Activated T-helper 1 cell treated with anti-CD3 and anti-CD28 coated beads, Interleukin-2, amount 50 U/mL, for 16 hours (primary cell): ENCODE data around the gene CDCP2.

ENCODE experiments used
- DNase-seq, 2 donors: peaks; one replicate each; pipeline ENCODE4 v3.0.0-alpha.2; 2020; ENCODE audit warnings: low read depth in 1 of 2, low spot score in 1 of 2

The CDCP2 gene

GRCh38 chr1:54137534-54138061, 15.2 kb downstream of the CDCP2 start:
- no peak for DNase-seq

GRCh38 chr1:54136963-54137533, 15.8 kb downstream of the CDCP2 start:
- DNase-seq, result no peak

- no peak for DNase-seq
These were observed 16.4 kb downstream of the CDCP2 start for GRCh38 chr1:54136269-54136896.

GRCh38 chr1:54135436-54136120, 17.2 kb downstream of the CDCP2 start:
- no peak for DNase-seq

GRCh38 chr1:54134295-54134694, 18.5 kb downstream of the CDCP2 start:
- no peak for DNase-seq

- DNase-seq, result no peak
These were observed 20.3 kb downstream of the CDCP2 start for GRCh38 chr1:54132495-54132894.

GRCh38 chr1:54131419-54131818, 21.4 kb downstream of the CDCP2 start:
- DNase-seq, result no peak

- DNase-seq, result no peak
These were observed 22.9 kb downstream of the CDCP2 start for GRCh38 chr1:54129858-54130257.

GRCh38 chr1:54127594-54128300, 25.1 kb downstream of the CDCP2 start:
- no peak for DNase-seq

- DNase-seq, result no peak
These were observed 26.5 kb downstream of the CDCP2 start for GRCh38 chr1:54126271-54126815.

- DNase-seq, result no peak
These were observed 27.3 kb downstream of the CDCP2 start for GRCh38 chr1:54125386-54126070.

GRCh38 chr1:54124906-54125305, 27.9 kb downstream of the CDCP2 start:
- DNase-seq, result no peak

GRCh38 chr1:54124472-54124871, 28.3 kb downstream of the CDCP2 start:
- no peak for DNase-seq

- no peak for DNase-seq
These were observed 29.8 kb downstream of the CDCP2 start for GRCh38 chr1:54122992-54123391.

GRCh38 chr1:54122135-54122751, 30.6 kb downstream of the CDCP2 start:
- no peak for DNase-seq

- peak; percentile 23 to 43 for DNase-seq
These were observed 31.2 kb downstream of the CDCP2 start for GRCh38 chr1:54121482-54122134.

GRCh38 chr1:54120698-54121481, 31.9 kb downstream of the CDCP2 start:
- no peak for DNase-seq

GRCh38 chr1:54120018-54120697, 32.6 kb downstream of the CDCP2 start:
- no peak for DNase-seq

GRCh38 chr1:54118704-54119103, 34.1 kb downstream of the CDCP2 start:
- DNase-seq, result no peak
